ENCODE measurements around the gene PNMA6A. TPM values are rescaled to one million over a fixed set of nuclear protein-coding genes. Genes with fewer than 3 reads are reported as not detected.

The PNMA6A gene
- total and polyA plus RNA-seq, 2 of the 13 experiments (the other 11 are each of a cell fraction or from before 2014, with no cell fraction given) = 0.11 to 0.66 TPM

DNA sequence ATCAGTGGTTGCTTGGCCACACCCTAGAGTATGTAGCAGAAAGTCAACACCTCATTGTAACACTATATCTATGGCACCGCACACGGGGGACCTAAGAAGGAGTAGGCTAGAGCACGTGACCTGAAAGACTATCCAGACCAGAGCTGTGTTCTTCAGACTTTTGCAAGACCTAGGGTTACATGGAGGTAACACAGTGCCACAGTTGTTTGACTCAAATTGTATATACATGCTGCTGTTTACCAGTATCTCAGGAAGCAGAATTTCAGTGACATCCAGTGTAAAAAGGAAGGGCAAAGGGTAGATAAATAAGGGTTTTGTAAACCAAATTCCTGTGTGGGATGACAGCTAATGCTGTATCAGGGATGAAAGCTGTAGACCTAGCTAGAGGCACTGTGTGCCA is 30.2 kb downstream of the PNMA6A start (continued):
- TF ChIP-seq, protein P1, sequence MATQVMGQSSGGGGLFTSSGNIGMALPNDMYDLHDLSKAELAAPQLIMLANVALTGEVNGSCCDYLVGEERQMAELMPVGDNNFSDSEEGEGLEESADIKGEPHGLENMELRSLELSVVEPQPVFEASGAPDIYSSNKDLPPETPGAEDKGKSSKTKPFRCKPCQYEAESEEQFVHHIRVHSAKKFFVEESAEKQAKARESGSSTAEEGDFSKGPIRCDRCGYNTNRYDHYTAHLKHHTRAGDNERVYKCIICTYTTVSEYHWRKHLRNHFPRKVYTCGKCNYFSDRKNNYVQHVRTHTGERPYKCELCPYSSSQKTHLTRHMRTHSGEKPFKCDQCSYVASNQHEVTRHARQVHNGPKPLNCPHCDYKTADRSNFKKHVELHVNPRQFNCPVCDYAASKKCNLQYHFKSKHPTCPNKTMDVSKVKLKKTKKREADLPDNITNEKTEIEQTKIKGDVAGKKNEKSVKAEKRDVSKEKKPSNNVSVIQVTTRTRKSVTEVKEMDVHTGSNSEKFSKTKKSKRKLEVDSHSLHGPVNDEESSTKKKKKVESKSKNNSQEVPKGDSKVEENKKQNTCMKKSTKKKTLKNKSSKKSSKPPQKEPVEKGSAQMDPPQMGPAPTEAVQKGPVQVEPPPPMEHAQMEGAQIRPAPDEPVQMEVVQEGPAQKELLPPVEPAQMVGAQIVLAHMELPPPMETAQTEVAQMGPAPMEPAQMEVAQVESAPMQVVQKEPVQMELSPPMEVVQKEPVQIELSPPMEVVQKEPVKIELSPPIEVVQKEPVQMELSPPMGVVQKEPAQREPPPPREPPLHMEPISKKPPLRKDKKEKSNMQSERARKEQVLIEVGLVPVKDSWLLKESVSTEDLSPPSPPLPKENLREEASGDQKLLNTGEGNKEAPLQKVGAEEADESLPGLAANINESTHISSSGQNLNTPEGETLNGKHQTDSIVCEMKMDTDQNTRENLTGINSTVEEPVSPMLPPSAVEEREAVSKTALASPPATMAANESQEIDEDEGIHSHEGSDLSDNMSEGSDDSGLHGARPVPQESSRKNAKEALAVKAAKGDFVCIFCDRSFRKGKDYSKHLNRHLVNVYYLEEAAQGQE (IDR thresholded peaks at IDR 0.05; ENCODE audit: borderline replicate concordance in 1 of 2, low read depth in 1 of 2, low read length in 2 of 2) = no peak
- peak; percentile 84 for TF ChIP-seq PPARG (CRISPR knock-in tag; conservative IDR thresholded peaks at IDR 0.05)
- TF ChIP-seq PAX8 (CRISPR knock-in tag; IDR thresholded peaks at IDR 0.05; ENCODE audit: borderline replicate concordance) = no peak
- no peak for TF ChIP-seq RBM22 (optimal IDR thresholded peaks at IDR 0.05; ENCODE audit: low read length)
- TF ChIP-seq, protein P2, sequence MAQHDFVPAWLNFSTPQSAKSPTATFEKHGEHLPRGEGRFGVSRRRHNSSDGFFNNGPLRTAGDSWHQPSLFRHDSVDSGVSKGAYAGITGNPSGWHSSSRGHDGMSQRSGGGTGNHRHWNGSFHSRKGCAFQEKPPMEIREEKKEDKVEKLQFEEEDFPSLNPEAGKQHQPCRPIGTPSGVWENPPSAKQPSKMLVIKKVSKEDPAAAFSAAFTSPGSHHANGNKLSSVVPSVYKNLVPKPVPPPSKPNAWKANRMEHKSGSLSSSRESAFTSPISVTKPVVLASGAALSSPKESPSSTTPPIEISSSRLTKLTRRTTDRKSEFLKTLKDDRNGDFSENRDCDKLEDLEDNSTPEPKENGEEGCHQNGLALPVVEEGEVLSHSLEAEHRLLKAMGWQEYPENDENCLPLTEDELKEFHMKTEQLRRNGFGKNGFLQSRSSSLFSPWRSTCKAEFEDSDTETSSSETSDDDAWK (CRISPR knock-in tag; IDR thresholded peaks at IDR 0.05) = no peak
- TF ChIP-seq ZNF484 (CRISPR knock-in tag; IDR thresholded peaks at IDR 0.05; ENCODE audit: borderline replicate concordance, low read depth) = no peak
- TF ChIP-seq NAIF1 (CRISPR knock-in tag; IDR thresholded peaks at IDR 0.05; ENCODE audit: borderline replicate concordance) = no peak
- no peak for TF ChIP-seq HMG20B (CRISPR knock-in tag; conservative IDR thresholded peaks at IDR 0.05)
- TF ChIP-seq ZNF839 (CRISPR knock-in tag; IDR thresholded peaks at IDR 0.05; ENCODE audit: borderline replicate concordance) = no peak
- TF ChIP-seq, protein P3, sequence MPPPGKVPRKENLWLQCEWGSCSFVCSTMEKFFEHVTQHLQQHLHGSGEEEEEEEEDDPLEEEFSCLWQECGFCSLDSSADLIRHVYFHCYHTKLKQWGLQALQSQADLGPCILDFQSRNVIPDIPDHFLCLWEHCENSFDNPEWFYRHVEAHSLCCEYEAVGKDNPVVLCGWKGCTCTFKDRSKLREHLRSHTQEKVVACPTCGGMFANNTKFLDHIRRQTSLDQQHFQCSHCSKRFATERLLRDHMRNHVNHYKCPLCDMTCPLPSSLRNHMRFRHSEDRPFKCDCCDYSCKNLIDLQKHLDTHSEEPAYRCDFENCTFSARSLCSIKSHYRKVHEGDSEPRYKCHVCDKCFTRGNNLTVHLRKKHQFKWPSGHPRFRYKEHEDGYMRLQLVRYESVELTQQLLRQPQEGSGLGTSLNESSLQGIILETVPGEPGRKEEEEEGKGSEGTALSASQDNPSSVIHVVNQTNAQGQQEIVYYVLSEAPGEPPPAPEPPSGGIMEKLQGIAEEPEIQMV (CRISPR knock-in tag; IDR thresholded peaks at IDR 0.05; ENCODE audit: low read depth) = no peak
- TF ChIP-seq ZSCAN29 (CRISPR knock-in tag; conservative IDR thresholded peaks at IDR 0.05) = no peak
- TF ChIP-seq ZIK1 (CRISPR knock-in tag; IDR thresholded peaks at IDR 0.05; ENCODE audit: borderline replicate concordance, low read depth) = no peak
- TF ChIP-seq, protein P4, sequence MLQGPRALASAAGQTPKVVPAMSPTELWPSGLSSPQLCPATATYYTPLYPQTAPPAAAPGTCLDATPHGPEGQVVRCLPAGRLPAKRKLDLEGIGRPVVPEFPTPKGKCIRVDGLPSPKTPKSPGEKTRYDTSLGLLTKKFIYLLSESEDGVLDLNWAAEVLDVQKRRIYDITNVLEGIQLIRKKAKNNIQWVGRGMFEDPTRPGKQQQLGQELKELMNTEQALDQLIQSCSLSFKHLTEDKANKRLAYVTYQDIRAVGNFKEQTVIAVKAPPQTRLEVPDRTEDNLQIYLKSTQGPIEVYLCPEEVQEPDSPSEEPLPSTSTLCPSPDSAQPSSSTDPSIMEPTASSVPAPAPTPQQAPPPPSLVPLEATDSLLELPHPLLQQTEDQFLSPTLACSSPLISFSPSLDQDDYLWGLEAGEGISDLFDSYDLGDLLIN (CRISPR knock-in tag; IDR thresholded peaks at IDR 0.05; ENCODE audit: borderline replicate concordance) = no peak
- TF ChIP-seq, protein P5, sequence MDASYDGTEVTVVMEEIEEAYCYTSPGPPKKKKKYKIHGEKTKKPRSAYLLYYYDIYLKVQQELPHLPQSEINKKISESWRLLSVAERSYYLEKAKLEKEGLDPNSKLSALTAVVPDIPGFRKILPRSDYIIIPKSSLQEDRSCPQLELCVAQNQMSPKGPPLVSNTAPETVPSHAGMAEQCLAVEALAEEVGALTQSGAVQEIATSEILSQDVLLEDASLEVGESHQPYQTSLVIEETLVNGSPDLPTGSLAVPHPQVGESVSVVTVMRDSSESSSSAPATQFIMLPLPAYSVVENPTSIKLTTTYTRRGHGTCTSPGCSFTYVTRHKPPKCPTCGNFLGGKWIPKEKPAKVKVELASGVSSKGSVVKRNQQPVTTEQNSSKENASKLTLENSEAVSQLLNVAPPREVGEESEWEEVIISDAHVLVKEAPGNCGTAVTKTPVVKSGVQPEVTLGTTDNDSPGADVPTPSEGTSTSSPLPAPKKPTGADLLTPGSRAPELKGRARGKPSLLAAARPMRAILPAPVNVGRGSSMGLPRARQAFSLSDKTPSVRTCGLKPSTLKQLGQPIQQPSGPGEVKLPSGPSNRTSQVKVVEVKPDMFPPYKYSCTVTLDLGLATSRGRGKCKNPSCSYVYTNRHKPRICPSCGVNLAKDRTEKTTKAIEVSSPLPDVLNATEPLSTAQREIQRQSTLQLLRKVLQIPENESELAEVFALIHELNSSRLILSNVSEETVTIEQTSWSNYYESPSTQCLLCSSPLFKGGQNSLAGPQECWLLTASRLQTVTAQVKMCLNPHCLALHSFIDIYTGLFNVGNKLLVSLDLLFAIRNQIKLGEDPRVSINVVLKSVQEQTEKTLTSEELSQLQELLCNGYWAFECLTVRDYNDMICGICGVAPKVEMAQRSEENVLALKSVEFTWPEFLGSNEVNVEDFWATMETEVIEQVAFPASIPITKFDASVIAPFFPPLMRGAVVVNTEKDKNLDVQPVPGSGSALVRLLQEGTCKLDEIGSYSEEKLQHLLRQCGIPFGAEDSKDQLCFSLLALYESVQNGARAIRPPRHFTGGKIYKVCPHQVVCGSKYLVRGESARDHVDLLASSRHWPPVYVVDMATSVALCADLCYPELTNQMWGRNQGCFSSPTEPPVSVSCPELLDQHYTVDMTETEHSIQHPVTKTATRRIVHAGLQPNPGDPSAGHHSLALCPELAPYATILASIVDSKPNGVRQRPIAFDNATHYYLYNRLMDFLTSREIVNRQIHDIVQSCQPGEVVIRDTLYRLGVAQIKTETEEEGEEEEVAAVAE (CRISPR knock-in tag; IDR thresholded peaks at IDR 0.05; ENCODE audit: borderline replicate concordance) = no peak
- TF ChIP-seq, protein P6, sequence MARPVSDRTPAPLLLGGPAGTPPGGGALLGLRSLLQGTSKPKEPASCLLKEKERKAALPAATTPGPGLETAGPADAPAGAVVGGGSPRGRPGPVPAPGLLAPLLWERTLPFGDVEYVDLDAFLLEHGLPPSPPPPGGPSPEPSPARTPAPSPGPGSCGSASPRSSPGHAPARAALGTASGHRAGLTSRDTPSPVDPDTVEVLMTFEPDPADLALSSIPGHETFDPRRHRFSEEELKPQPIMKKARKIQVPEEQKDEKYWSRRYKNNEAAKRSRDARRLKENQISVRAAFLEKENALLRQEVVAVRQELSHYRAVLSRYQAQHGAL (CRISPR knock-in tag; IDR thresholded peaks at IDR 0.05; ENCODE audit: not compliant biosample characterization) = no peak
- no peak for TF ChIP-seq XBP1 (CRISPR knock-in tag; IDR thresholded peaks at IDR 0.05)
